ENCODE measurements around the gene PPP1R13L. TPM values are rescaled to one million over a fixed set of nuclear protein-coding genes. Genes with fewer than 3 reads are reported as not detected.

PPP1R13L gene
- total and polyA plus RNA-seq, 11 donors = 92.3 to 400 (median 139) TPM

DNA sequence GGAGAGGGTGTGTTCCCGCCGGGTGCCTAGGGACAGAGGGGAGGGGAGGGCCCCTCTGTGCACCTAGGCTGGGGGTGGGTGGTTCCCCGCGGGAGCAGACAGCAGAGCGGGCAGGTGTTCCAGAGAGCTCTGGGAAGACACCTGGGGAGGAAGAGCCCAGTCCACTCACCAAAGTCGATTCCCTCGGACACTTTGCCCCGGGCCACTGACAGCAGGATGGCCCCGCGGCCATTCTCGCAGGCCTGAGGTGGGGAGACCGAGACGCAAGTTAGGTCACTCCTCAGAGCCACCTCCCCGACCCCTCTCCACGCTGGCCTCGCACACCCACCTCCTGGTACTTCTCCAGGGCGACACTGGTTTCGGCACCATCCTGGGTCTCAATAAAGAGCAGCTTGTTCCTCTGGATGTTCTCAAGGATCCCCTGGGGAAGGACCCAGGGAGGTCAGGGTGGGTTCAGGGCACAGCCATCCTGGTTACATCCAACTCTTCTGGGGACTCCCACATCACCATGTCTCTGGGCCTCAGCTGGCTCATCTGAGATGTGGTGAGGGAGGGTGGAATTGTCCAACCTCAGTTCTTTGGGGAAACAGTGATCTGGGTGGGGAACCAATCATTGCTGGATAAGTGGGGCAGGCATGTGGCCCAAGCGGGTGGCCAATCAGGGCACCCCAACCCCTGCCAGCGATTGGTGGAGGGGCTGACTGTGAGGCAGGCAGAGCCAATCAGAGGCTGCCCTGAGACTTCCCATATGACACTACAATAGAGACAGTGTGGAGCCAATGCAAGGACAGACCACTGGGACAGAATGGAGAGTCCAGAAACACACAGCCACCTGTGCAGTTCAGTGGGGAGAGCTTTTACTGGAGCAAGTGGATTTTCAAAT, 51.7 kb downstream of the PPP1R13L start:
- intact Hi-C loops (cut with DNase I) = no loop called here

DNA sequence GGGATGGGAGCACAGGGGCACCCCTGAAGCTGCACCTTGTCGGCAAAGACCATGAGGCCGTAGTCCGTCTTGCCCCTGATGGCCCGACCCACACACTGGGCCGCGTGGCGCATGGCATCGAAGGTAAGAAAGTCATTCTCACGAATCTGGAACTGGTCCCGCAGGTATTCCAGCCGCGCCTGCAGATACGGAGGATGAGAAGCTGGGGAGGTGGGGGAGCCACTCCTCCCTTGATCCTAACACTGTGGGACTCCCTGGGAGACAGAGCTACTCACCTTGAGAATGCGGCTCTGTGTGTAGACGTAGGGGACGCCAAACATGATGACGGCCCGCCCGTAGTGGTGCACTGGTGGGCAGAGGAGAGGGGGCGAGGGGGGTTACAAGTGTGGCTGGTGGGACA, 52.4 kb downstream of the PPP1R13L start:
- intact Hi-C loops (cut with DNase I) = no loop called here
- Histone ChIP-seq H3K9me3 (no peaks in the 10 kb centered on the region), H3K4me1 (no peaks in the 10 kb centered on the region), H3K4me3 (no peak overlapping the region), H3K27me3 (peaks cover 0 to 5% (median 0%) of the 10 kb centered on the region in 9 donors), H3K27ac (no peak overlapping the region), H3K36me3 (peaks cover 0 to 56% (median 28%) of the 10 kb centered on the region in 9 donors)
- WGBS, 4 donors = 94 to 97% (median 95%) methylated on average over 15 to 20 of the region's 20 CpGs
- TF ChIP-seq, protein P1, sequence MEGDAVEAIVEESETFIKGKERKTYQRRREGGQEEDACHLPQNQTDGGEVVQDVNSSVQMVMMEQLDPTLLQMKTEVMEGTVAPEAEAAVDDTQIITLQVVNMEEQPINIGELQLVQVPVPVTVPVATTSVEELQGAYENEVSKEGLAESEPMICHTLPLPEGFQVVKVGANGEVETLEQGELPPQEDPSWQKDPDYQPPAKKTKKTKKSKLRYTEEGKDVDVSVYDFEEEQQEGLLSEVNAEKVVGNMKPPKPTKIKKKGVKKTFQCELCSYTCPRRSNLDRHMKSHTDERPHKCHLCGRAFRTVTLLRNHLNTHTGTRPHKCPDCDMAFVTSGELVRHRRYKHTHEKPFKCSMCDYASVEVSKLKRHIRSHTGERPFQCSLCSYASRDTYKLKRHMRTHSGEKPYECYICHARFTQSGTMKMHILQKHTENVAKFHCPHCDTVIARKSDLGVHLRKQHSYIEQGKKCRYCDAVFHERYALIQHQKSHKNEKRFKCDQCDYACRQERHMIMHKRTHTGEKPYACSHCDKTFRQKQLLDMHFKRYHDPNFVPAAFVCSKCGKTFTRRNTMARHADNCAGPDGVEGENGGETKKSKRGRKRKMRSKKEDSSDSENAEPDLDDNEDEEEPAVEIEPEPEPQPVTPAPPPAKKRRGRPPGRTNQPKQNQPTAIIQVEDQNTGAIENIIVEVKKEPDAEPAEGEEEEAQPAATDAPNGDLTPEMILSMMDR (IDR thresholded peaks at IDR 0.05) = no peak
- TF ChIP-seq POLR2A (IDR thresholded peaks at IDR 0.05) = no peak
- no peak for ATAC-seq
- DNase-seq = no peak

More for the DNA sequence above, 51.7 kb downstream of the PPP1R13L start:
- ATAC-seq = no peak
- no peak overlapping the region for H3K27ac ChIP-seq
- 91 to 93% (median 92%) methylated on average over 19 to 20 of the region's 20 CpGs for WGBS, 4 donors
- no peak overlapping the region for H3K4me3 ChIP-seq
- TF ChIP-seq, protein P1 (IDR thresholded peaks at IDR 0.05) = no peak
- TF ChIP-seq POLR2A (IDR thresholded peaks at IDR 0.05) = no peak
- peaks cover 0 to 56% (median 28%) of the 10 kb centered on the region in 9 donors for H3K36me3 ChIP-seq
- no peaks in the 10 kb centered on the region for H3K4me1 ChIP-seq
- no peak for DNase-seq
- H3K9me3 ChIP-seq = no peaks in the 10 kb centered on the region
- H3K27me3 ChIP-seq = no peaks in the 10 kb centered on the region

DNA sequence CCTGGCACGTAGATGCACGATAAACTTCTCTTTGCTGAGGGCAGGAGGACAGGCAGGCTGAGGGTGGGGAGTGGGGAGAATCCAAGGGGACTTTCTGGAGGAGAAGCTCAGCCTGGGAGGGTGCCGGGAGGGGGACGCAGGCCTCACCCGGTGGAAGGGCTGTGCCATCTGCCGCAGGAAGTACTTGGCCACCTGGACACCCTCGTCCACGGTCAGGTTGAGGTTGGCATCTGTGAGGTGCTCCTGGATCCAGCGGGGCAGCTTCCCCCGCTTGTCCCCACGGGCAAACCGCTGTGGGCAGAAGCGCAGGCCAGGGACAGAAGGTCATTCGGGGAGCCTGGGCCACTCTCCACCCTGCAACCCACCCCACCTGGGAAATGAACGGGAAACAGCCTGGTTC, 52.8 kb downstream of the PPP1R13L start:
- ATAC-seq (no peak), DNase-seq (no peak)
- Histone ChIP-seq H3K9me3 (no peaks in the 10 kb centered on the region), H3K36me3 (peaks cover 0 to 51% (median 28%) of the 10 kb centered on the region in 9 donors), H3K27ac (no peak overlapping the region), H3K27me3 (peaks cover 0 to 9% (median 0%) of the 10 kb centered on the region in 9 donors), H3K4me3 (no peak overlapping the region), H3K4me1 (no peaks in the 10 kb centered on the region)
- WGBS, 4 donors = 83 to 94% (median 89%) methylated on average over 12 to 15 of the region's 15 CpGs
- TF ChIP-seq POLR2A (IDR thresholded peaks at IDR 0.05) = no peak
- TF ChIP-seq, protein P1 (IDR thresholded peaks at IDR 0.05) = no peak
- intact Hi-C loops (cut with DNase I) = no loop called here

DNA sequence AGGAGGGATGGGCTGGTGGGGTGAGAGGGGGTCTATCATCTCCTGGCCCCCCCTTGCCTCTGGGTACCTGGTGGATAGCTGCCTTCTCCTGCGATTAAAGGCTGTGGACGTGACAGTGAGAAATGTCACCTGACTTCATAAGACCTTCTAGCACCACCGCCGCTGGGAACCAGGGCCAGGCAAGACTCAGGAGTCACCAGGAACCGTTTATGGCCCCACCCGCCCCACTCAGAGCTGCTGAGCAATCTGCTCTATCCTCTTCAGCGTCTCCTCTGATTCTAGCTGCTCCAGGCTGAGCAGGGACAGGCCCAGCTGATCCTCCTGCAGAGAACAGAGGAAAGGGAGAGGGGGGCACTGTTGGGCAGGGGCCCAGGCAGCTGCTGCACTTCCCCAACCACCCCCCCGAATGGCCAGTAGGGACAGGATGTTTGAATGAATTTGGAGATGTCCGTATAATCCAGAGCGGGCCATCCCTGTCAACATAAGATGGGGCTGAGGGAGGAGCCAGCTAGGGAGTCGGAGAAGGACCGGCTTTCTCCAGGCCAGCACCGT, 53.4 kb downstream of the PPP1R13L start:
- Histone ChIP-seq H3K27me3 (peaks cover 0 to 15% (median 2%) of the 10 kb centered on the region in 9 donors), H3K4me1 (no peaks in the 10 kb centered on the region), H3K27ac (no peak overlapping the region), H3K36me3 (peaks cover 0 to 47% (median 26%) of the 10 kb centered on the region in 9 donors), H3K9me3 (no peaks in the 10 kb centered on the region), H3K4me3 (no peak overlapping the region)
- intact Hi-C loops (cut with DNase I) = no loop called here
- 75 to 88% (median 76%) methylated on average over 7 to 13 of the region's 13 CpGs for WGBS, 4 donors
- no peak for TF ChIP-seq POLR2A (IDR thresholded peaks at IDR 0.05)
- TF ChIP-seq, protein P1 (IDR thresholded peaks at IDR 0.05) = no peak
- ATAC-seq = no peak
- no peak for DNase-seq

All from heart left ventricle (tissue), 16 donors.